Suprapubic skin (tissue), 4 donors: Measurements from ENCODE around the gene LRRC8B.

Experiments
- POLR2A ChIP-seq, 2 donors: fragments of 450-650 bp; IDR thresholded peaks; one replicate each; pipeline ENCODE4 v1.6.1; 2017; ENCODE audit warnings: antibody characterized with exemption in 2 of 2, mild to moderate bottlenecking in 2 of 2, moderate library complexity in 2 of 2
- POLR2AphosphoS5 ChIP-seq, 3 donors: sonication (generic); formaldehyde crosslinking; IDR thresholded peaks; one replicate each; pipeline ENCODE4 v1.6.1; 2017; ENCODE audit warnings: antibody characterized with exemption in 3 of 3

DNA sequence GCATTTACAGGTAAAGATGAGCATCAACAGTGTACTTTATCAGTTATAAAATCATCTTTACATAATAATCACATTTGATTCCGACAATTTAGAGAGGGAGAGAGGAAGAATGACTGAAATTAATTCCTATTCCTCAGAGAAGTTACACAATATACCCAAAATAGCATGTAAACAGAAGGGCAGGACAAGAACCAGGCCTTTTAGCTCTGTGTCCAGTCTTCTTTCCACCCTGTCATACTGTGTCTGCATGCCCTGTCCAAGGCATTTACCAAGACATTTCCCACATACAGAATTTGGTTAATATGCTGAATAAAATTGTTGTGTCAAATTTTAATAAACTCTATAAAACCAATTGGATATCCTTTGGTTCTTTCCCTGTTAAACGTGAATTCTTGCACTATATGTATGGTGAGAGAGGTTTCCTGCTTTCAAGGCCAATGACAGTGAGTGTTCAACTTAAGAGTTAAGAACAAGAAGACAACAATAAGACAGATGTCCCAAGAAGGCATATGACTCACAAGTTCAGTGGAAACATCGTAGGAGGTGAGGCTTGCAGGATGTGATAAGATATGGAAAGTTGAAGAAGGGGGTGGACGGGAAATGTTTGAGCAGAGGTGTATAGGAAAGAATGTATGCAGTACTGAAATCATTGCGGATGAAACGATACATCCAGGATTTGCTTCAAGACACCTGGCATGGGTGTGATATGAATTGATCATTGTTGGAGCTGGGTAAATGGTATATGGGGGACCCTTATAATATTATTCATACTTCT, 20.8 kb downstream of the LRRC8B start:
- TF ChIP-seq POLR2AphosphoS5 (IDR thresholded peaks at IDR 0.05) (no peak), POLR2A (IDR thresholded peaks at IDR 0.05) (no peak)
